Activated B cell treated with CpG ODN at 0.5 μM for 24 hours (primary cell): Measurements from ENCODE around the gene NEBL. TPM values are rescaled to one million over a fixed set of nuclear protein-coding genes. Genes with fewer than 3 reads are reported as not detected.

Experiments used
- ATAC-seq: fragments of 200-7000 bp; cut with Tn5 transposase; one replicate; pipeline ENCODE4 v1.10.0; 2021; ENCODE audit warnings: low read depth, mild to moderate bottlenecking, moderate library complexity
- CTCF ChIA-PET: fragments of 350-600 bp; sonication (Branson Sonifier 250); formaldehyde crosslinking; loops from one replicate; lab custom pipeline; 2021; ENCODE audit warnings: antibody characterized with exemption; lab: Charles Lee
- POLR2A ChIA-PET: fragments of 350-600 bp; sonication (Branson Sonifier 250); formaldehyde crosslinking; loops from one replicate; lab custom pipeline; 2021; ENCODE audit warnings: antibody characterized with exemption; lab: Charles Lee
- DNase-seq: peaks from one replicate; pipeline ENCODE4 v3.0.0; 2022
- H3K27ac Mint-ChIP-seq: one replicate; pipeline ENCODE4 v1.8.0; 2020; ENCODE audit warnings: mixed read lengths
- H3K27me3 Mint-ChIP-seq: one replicate; pipeline ENCODE4 v1.8.0; 2021; ENCODE audit warnings: mixed read lengths
- H3K36me3 Mint-ChIP-seq: one replicate; pipeline ENCODE4 v1.8.0; 2021; ENCODE audit warnings: low read depth, mixed read lengths
- H3K4me1 Mint-ChIP-seq: one replicate; pipeline ENCODE4 v1.8.0; 2021; ENCODE audit warnings: mixed read lengths
- H3K4me3 Mint-ChIP-seq: one replicate; pipeline ENCODE4 v1.8.0; 2020; ENCODE audit warnings: mild to moderate bottlenecking, mixed read lengths
- H3K9me3 Mint-ChIP-seq: one replicate; pipeline ENCODE4 v1.8.0; 2020; ENCODE audit warnings: mixed read lengths
- CTCF ChIP-seq: fragments of 200-600 bp; IDR thresholded peaks from one replicate; pipeline ENCODE4 v1.8.0; 2022; ENCODE audit warnings: antibody characterized with exemption, mild to moderate bottlenecking
- intact Hi-C: fragments of 100-400 bp; cut with micrococcal nuclease; formaldehyde crosslinking; loops from one replicate; pipeline ENCODE4 v1.15.1; 2024
- total RNA-seq: library from RNA; stranded (reverse); gene quantifications from 2 replicates; pipeline ENCODE4 v1.2.3, GENCODE V29; 2022

Gene NEBL
- total RNA-seq, 1 donor from 2014 or later = not detected

- Mint-ChIP-seq H3K27ac (no peak overlapping the region), H3K4me3 (no peak overlapping the region), H3K36me3 (no peaks in the 10 kb centered on the region), H3K4me1 (no peaks in the 10 kb centered on the region), H3K9me3 (peaks cover 4% of the 10 kb centered on the region), H3K27me3 (no peaks in the 10 kb centered on the region)
- ChIA-PET CTCF (no interaction called here), POLR2A (no interaction called here)
- intact Hi-C loops = no loop called here
- DNase-seq = no peak
- no peak for ATAC-seq
- no peak for TF ChIP-seq CTCF
Measured at GRCh38 chr10:20931156-20931795, 34.2 kb upstream of the NEBL start.

- H3K27me3 Mint-ChIP-seq = peaks cover 2% of the 10 kb centered on the region
- no peak for TF ChIP-seq CTCF
Measured at GRCh38 chr10:20927456-20927855, 30.3 kb upstream of the NEBL start.

GRCh38 chr10:20922451-20922850 lies 25.3 kb upstream of the NEBL start:
- ChIA-PET CTCF (no interaction called here), POLR2A (no interaction called here)
- H3K27ac Mint-ChIP-seq = no peak overlapping the region

More at GRCh38 chr10:20927456-20927855, 30.3 kb upstream of the NEBL start:
- intact Hi-C loops = no loop called here
- CTCF ChIA-PET = no interaction called here
- Mint-ChIP-seq H3K4me1 (no peaks in the 10 kb centered on the region), H3K36me3 (no peaks in the 10 kb centered on the region), H3K27ac (no peak overlapping the region), H3K4me3 (no peak overlapping the region), H3K9me3 (peaks cover 4% of the 10 kb centered on the region)
- DNase-seq (no peak), ATAC-seq (no peak)
- POLR2A ChIA-PET = no interaction called here

GRCh38 chr10:20922033-20922432 lies 24.9 kb upstream of the NEBL start:
- no peak overlapping the region for H3K4me3 Mint-ChIP-seq
- ChIA-PET POLR2A (no interaction called here), CTCF (no interaction called here)
- peaks cover 2% of the 10 kb centered on the region for H3K27me3 Mint-ChIP-seq
- DNase-seq = no peak
- no peaks in the 10 kb centered on the region for H3K4me1 Mint-ChIP-seq
- H3K36me3 Mint-ChIP-seq = no peaks in the 10 kb centered on the region
- intact Hi-C loops = no loop called here
- H3K27ac Mint-ChIP-seq = no peak overlapping the region
- no peak for ATAC-seq
- no peaks in the 10 kb centered on the region for H3K9me3 Mint-ChIP-seq
- TF ChIP-seq CTCF = no peak

More at GRCh38 chr10:20922451-20922850, 25.3 kb upstream of the NEBL start:
- H3K4me1 Mint-ChIP-seq = no peaks in the 10 kb centered on the region
- no peak for DNase-seq
- TF ChIP-seq CTCF = no peak
- intact Hi-C loops = no loop called here
- no peaks in the 10 kb centered on the region for H3K9me3 Mint-ChIP-seq
- H3K4me3 Mint-ChIP-seq = no peak overlapping the region
- H3K27me3 Mint-ChIP-seq = peaks cover 2% of the 10 kb centered on the region
- ATAC-seq = no peak
- H3K36me3 Mint-ChIP-seq = no peaks in the 10 kb centered on the region

- Mint-ChIP-seq H3K36me3 (no peaks in the 10 kb centered on the region), H3K27me3 (peaks cover 2% of the 10 kb centered on the region), H3K4me1 (no peaks in the 10 kb centered on the region), H3K27ac (no peak overlapping the region), H3K9me3 (no peaks in the 10 kb centered on the region), H3K4me3 (no peak overlapping the region)
- intact Hi-C loops = no loop called here
- ATAC-seq (no peak), DNase-seq (no peak)
- ChIA-PET CTCF (no interaction called here), POLR2A (no interaction called here)
- TF ChIP-seq CTCF = no peak
Measured at GRCh38 chr10:20920061-20920460, 22.9 kb upstream of the NEBL start.
